Hematopoietic multipotent progenitor cell treated with erythropoietin and hydrocortisone succinate and interleukin-3 and kit ligand, for 8 days (in vitro differentiated cells): ENCODE measurements around the gene SUCLG1.
"Not testable (repeated sequence)": the region's sequence is repeated elsewhere in the genome, so short reads cannot be mapped to it uniquely, and the experiment has no call there.

Source experiments
- DNase-seq: peaks from one replicate; pipeline ENCODE4 v3.0.0-alpha.2; 2015

SUCLG1 gene

GRCh38 chr2:84417453-84418145 is 41.5 kb downstream of the SUCLG1 start:
- no peak for DNase-seq

DNA sequence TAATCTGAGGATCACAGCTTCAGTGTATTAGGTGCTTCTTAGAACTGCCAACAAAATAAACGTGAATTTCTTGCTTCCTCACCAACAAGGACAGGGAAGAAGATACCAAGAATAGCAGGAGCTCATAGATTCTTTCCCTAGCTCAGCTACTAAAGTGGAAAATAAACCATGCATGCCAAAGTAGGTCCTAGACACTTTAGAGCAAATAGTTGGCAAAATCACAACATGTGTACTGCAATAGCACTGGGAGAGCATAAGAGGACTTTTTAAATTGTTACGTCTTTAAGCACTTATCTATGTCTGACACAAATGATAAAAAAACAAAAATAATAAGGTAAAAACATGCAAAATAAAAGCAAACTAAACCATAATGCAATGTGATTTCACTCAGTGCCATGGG is 49.5 kb downstream of the SUCLG1 start:
- no peak for DNase-seq

DNA sequence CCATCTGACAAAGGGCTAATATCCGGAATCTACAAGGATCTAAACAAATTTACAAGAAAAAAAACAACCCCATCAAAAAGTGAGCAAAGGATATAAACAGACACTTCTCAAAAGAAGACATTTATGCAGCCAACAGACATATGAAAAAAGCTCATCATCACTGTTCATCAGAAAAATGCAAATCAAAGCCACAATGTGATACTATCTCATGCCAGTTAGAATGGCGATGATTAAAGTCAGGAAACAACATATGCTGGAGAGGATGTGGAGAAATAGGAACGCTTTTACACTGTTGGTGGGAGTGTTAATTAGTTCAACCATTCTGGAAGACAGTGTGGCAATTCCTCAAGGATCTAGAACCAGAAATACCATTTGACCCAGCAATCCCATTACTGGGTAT is 57.0 kb downstream of the SUCLG1 start:
- DNase-seq: not testable (repeated sequence)

GRCh38 chr2:84399839-84400238 is 59.2 kb downstream of the SUCLG1 start:
- not testable (repeated sequence) for DNase-seq

GRCh38 chr2:84395820-84396219 is 63.3 kb downstream of the SUCLG1 start:
- DNase-seq: no peak

DNA sequence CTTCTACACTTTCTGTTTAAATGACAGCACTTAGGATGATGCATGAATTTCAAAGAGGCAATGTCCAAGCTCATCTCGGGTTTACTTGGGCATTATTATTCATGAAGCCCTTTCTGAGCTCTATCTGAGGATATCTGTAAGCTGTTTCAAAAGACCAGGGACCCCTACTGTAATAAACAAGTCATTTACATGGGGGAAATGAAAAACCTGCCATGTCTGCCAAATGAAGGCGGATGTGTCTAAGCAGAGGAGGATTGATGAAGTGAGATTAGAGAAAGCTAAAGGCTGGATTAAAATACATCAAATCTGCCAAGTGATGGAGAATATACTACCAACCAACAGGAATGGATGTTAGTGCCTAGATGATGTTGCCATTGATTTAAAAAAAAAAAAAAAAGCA is 64.5 kb downstream of the SUCLG1 start:
- no peak for DNase-seq

DNA sequence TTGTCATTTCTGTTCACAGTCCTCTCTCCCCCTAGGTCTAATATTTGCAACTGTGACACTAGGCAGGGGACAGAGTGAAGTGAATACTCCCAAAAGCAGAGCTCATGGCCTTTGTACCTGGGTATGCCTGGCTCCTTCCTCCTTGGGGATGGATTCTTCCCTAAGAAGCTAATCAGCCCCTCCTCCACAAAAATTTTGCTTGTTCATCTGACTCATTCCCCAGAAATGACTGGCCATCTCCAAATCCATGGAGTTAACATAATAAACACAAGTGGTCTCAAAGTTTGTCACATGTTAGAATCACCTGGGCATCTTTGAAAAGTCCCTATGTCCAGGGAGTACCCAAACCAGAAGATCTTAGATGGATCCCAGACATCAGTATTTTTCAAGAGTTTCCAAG is 65.3 kb downstream of the SUCLG1 start:
- no peak for DNase-seq

- DNase-seq: no peak
Measured at GRCh38 chr2:84389794-84390193, 69.3 kb downstream of the SUCLG1 start.

DNA sequence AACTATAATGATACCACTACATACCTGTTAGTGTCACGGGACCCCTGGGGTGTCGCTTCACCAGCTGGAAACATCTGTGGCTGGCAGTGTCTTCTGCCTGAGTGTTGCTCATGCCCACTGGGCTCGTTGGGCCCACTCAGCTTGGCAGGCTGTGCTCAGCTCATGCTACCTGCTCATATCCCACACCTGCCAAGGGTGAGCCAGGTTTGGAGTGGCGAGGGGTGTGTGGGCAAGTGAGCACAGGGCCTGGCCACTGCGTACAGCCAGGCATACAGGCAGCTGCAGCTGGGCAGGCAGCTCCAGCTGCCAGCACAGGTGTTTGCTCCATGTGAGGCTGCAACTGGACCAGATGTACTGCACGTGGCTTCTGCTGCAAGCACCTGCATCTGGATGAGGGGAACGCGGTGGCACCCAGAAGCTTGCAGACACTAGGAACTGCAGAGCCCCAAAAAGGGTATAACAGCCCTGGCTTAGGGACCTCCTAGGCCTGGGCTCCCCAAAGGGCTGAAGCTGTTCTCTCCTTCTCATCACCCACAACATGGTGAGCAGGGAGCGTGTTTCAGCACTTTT is 70.1 kb downstream of the SUCLG1 start:
- no peak for DNase-seq

- no peak for DNase-seq
Measured at GRCh38 chr2:84388133-84388532, 70.9 kb downstream of the SUCLG1 start.

DNA sequence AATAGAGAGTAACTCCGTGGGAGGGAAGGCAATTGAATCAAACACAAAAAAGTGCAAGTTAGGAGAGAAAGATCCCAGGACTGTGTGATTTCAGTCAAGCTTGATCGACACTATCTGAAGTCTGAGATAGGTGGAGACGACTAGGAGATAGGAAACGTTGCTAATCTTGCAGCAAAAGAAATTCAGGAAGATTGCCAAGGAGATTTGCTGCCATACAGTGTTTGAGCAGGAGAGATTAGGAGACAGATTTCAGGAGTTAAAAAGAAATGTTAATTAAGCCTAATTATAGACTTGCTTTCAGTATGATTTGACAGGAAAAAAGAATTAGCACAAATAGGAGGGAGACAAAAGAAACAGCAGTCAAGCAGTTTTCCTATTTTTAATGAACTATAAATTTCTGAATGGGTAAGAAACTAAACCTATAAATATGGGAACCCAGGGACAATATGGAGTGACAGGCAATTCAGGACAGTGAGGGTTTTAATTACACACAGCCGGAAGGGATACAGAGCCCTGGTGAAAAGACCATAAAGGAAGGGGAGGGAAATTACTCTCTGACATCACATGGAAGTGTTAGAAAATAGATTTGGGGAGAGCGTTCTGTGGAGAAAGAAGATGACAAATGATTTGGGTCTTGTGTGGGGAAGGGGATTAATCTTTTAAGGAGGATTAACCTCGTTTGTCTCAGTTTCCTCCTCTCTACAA is 72.6 kb downstream of the SUCLG1 start:
- DNase-seq: no peak

- DNase-seq: no peak
Measured at GRCh38 chr2:84383271-84383670, 75.8 kb downstream of the SUCLG1 start.

- no peak for DNase-seq
Measured at GRCh38 chr2:84380875-84381274, 78.2 kb downstream of the SUCLG1 start.

- DNase-seq: no peak
Measured at GRCh38 chr2:84378960-84379359, 80.1 kb downstream of the SUCLG1 start.

DNA sequence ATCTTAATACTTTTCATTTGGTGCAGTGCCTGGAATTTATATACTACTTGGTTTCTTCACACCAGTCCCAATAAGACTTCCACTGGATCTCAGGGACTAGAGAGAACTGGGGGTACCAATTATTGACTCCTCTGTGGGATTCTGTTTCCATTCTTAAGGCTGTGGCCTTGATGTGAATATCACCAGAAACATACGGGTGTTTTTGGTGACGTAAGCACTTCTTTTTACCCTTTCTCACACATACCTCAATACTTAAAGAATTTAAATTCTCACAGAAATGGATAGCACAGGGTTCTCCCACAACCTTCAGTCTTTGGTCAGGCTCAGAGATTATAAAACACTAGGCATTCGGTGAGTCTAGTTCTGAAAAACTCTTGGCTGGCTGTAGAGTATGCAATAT is 84.1 kb downstream of the SUCLG1 start:
- no peak for DNase-seq

GRCh38 chr2:84373866-84374265 is 85.2 kb downstream of the SUCLG1 start:
- no peak for DNase-seq
